CD1c-positive myeloid dendritic cell (primary cell): Measurements from ENCODE around the gene CENPP.
"Not testable (repeated sequence)": the region's sequence is repeated elsewhere in the genome, so short reads cannot be mapped to it uniquely, and the experiment has no call there.

Experiments
- DNase-seq: peaks from one replicate; pipeline ENCODE4 v3.0.0-alpha.2; 2016; ENCODE audit errors: extremely low spot score

CENPP gene

GRCh38 chr9:92614763-92615461, 289.2 kb downstream of the CENPP start:
- DNase-seq: no peak

GRCh38 chr9:92615790-92616189, 290.0 kb downstream of the CENPP start:
- no peak for DNase-seq

DNA sequence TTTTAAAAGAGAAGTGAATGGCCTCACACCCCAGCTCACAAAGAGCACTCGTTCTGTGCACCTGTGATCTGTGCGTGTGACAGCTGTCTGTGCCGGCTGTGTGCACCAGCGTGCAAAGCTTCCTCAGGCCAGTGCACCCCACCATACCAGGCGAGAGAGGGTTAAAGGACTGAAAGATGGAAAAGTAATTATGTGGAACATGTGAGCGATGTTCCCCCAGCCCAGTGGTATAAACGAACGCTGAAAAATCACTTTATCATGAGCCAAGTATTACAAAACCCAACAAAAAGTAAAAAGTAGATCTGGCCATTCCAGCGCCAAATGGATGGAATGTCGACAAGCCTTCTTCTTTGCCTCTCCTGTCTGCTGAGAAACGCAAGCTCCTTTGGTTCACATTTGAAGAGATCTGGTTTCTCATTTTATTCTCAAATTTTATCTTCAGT, 290.5 kb downstream of the CENPP start:
- DNase-seq: no peak

DNA sequence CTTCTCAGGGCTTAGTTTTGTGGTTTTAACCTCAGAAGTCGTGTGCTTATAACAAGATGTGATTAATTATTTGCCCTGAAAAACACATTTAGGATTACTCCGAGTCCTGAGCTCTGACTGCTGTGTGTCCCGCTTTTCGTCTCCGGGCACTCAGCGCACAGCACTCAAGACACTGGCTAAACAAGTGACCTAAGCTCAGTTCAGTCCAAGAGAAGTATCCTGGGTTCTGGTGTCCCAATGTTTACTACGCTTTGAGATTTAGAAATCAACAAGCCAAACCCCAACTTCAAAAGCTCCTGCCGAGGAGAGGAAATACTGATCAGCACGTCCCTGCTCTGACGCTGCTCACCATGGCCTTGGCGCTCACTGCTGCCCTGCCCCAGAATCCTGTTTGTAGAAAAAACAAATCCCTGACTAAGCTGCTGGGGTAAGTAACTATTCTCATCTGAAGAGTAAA, 290.9 kb downstream of the CENPP start:
- DNase-seq: no peak

GRCh38 chr9:92617195-92617813, 291.6 kb downstream of the CENPP start:
- DNase-seq: no peak

DNA sequence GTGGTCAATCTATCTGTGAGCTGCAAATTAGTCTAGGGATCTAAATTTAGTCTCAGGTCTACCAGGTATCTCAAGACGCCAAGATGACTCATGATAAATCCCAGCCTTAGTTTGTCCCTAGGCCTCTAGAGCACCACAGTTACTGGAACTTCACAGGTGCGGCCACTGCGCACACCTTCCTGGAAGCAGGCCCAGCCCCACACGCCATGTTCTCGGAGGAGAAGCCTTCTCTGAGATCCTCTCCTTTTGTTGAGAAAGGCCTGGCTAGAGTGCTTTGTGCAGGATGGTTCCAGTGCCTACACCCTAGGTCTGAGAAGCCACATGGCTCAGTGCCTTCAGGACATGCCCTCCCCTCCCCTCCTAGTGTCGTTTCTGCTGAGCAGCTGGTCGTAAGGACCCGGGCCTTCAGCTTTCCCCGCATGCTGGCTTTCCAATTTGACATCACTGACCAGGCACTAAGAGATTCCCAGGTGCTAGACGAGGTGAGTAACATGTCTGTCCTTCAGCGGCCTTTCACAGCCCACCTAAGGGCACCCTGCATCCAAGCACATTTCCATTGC, 292.3 kb downstream of the CENPP start:
- no peak for DNase-seq

GRCh38 chr9:92618633-92619225, 293.0 kb downstream of the CENPP start:
- no peak for DNase-seq

DNA sequence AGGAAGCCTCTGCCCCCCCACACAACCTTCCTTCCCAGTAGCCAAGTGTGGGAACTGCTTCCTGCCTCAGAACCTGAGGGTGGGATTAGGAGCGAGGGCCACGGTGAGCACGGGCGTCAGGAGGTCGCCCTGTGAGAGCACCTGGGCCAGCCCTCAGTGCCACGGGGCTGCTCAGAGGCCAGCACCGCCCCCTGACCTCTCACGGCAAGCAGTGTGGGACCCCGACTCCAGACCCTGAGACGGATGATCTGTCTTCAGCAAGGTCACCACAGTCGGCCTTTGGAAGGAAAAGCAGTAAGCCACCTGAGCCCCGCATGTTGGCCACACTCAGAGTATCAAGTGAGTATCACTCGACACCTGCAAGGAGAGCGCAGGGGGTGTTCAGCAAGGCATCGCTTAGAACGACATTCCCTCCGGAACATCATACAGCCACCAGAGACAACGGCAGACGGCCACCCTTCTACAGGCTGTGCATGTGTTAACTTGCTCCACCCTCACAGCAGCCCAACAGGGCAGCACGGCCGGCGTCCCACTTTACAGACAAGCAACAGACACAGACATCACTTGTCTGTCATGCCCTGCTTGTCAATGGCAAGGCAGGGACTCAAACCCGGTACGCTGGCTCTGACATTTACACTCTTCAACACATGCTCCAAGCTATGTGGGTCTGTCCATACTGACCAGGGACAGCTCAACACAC, 294.0 kb downstream of the CENPP start:
- DNase-seq: no peak

GRCh38 chr9:92620845-92621244, 295.1 kb downstream of the CENPP start:
- DNase-seq: no peak

GRCh38 chr9:92623936-92624335, 298.2 kb downstream of the CENPP start:
- not testable (repeated sequence) for DNase-seq

- DNase-seq: no peak
Measured at GRCh38 chr9:92626484-92626883, 300.7 kb downstream of the CENPP start.

DNA sequence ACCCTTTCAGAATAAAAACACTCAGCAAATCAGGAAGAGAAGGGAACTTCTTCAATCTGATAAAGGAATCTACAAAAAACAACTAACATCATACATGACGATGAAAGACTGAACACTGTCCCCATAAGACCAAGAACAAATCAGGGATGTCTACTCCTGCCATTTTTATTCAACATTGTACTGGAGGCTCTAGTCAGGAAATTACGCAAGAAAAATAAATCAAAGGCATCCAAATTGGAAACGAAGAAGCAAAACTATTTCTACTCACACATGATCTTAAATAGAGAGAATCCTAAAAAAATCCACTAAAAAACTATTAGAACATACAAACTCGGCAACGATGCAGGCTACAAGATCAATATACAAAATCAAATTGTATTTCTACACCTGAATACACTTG, 301.9 kb downstream of the CENPP start:
- no peak for DNase-seq

- DNase-seq: no peak
Measured at GRCh38 chr9:92631452-92632343, 305.9 kb downstream of the CENPP start.

GRCh38 chr9:92632641-92633040, 306.9 kb downstream of the CENPP start:
- no peak for DNase-seq

DNA sequence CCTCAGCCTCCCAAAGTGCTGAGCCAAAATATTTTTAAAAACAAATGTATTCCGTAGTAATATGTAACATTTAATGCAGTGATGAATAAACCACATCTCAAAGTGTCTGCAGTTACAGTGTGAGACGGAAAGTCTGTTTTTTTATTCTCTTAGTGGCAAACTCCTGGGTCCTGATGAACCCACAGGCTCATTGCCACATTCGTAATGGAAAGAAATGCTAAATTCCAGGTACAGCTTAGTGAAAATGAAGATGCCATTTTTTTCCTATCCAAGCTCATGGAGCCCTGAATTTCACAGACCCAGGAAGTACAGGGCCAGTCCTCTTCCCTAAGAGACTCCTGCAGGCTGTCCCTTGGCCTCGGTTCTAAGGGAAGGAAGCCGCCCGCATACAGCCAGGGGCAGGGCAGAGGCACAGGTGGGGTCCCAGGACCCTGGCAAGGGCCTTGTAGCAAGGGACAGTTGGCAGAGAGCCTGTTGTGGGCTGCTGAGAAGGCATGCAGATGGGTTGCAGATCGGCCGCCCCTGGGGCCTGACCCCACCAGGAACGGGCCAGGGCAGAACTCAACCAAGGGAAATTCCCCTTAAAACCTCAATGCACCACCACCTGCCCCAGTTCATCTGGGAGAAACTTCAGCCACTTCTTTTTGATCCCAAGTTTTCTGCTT, 308.0 kb downstream of the CENPP start:
- DNase-seq: no peak

GRCh38 chr9:92634712-92635605, 309.2 kb downstream of the CENPP start:
- peak; percentile 67 for DNase-seq

- no peak for DNase-seq
Measured at GRCh38 chr9:92635760-92636159, 310.0 kb downstream of the CENPP start.

DNA sequence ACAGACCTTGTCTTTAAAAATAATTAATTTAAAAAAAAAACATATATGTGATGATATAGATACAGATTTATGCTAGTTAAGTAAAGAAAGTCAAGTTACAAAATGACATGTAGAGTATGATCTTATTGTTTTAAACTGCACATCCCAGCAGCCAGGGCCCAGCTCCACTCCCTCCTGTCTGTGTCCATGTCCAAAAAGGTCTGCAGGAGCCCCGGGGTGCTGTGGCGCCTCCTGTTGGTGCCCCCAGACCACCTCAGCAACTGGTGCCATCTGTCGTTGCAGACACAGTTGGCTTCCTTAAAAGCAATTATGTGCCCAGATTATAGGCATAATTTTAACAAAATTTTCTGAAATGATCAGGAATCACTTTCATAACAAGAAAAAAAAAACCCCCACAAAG, 310.9 kb downstream of the CENPP start:
- DNase-seq: no peak

DNA sequence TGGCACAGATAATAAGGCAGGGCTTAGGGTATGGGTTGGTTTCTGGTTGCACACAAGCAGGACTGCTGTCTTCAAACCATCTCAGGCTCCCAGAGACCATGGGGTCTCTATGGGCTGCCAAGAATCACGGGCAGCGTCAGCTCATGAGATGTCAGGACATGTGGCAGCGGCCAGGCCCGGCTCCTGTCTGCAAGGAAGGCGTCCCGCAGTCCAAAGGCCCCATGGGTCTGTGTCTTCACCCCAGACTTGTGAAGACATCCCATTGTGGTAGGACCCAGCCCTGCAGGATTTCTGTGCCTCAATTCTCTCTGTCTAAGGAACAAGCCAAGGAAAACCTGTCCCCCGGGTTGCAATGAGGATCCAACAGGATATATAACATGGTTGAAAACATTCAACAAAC, 311.6 kb downstream of the CENPP start:
- DNase-seq: no peak
